Activated T-cell treated with anti-CD3 and anti-CD28 coated beads, Interleukin-2, amount 50 U/mL, for 48 hours (primary cell): ENCODE results near the gene TMEM138.

Source experiments
- DNase-seq, 2 experiments: peaks; one replicate each; pipeline ENCODE4 v3.0.0-alpha.2; 2020

TMEM138 gene

DNA sequence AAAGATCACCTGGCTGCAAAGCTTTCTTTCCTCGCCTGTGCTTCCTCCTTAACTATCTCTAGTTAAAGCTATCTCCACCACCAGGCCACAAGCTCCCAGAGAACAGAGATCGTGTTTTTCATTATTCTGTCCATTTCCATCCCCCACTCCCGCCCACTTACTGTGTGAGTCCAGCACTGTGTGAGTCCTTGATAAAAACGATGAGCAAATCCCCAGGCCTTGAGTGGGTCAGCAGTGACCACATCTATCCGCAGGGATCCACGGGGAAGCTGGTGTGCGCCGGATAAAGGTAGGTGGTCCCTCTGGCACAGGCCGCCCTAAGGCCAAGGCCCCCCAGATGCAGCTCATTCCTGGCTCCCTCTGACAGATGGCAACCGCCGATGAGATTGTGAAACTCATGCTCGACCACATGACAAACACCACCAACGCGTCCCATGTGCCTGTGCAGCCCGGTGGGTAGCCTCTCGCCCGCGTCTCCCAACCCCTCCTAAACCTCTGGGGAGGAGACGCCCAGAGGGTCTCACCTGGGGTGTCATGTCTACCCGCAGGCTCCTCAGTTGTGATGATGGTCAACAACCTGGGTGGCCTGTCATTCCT is 19.9 kb upstream of the TMEM138 start:
- DNase-seq = no peak

DNA sequence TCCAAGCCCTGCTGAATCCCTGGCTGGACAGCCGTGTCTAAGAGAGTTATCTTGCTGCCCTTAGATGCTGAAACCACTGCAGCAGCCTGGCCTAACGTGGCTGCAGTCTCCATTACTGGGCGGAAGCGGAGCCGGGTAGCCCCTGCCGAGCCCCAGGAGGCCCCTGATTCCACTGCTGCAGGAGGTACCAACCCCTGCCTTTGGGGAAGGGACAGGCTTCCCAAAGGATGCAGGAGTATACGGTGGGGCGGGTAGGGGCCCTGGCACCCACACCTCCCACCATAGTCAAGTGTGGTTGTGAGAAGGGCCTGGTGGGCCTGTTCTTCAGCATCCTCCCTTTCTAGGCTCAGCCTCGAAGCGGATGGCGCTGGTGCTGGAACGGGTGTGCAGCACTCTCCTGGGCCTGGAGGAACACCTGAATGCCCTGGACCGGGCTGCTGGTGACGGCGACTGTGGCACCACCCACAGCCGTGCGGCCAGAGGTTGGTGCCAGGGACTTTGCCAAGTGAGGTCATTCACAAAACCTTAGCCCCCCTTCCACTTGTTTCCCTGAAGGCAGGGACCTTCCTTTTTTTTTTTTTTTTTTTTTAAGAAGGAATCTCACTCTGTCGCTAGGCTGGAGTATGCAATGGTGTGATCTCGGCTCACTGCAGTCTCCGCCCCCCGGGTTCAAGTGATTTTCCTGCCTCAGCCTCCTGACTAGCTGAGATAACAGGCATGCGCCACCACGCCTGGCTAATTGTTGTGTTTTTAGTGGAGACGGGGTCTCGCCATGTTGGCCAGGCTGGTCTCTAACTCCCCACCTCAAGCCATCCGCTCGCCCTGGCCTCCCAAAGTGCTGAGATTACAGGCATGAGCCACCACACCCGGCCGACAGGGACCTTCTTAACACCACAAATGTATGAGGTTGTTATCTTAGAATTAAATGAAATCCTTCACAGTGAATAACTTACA is 18.1 kb upstream of the TMEM138 start:
- no peak for DNase-seq

DNA sequence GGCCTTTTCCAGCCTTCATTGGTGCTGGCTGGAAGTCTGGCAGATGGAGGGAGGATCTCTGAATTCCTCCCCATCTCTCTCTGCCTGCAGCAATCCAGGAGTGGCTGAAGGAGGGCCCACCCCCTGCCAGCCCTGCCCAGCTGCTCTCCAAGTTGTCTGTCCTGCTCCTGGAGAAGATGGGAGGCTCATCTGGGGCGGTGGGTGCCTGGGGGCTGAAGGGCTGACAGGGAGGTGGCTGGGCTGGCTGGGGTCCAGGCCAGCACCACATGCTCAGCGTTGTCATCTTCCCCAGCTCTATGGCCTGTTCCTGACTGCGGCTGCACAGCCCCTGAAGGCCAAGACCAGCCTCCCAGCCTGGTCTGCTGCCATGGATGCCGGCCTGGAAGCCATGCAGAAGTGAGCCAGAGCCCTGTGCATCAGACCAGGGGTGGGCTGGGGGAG is 17.0 kb upstream of the TMEM138 start:
- DNase-seq = no peak

DNA sequence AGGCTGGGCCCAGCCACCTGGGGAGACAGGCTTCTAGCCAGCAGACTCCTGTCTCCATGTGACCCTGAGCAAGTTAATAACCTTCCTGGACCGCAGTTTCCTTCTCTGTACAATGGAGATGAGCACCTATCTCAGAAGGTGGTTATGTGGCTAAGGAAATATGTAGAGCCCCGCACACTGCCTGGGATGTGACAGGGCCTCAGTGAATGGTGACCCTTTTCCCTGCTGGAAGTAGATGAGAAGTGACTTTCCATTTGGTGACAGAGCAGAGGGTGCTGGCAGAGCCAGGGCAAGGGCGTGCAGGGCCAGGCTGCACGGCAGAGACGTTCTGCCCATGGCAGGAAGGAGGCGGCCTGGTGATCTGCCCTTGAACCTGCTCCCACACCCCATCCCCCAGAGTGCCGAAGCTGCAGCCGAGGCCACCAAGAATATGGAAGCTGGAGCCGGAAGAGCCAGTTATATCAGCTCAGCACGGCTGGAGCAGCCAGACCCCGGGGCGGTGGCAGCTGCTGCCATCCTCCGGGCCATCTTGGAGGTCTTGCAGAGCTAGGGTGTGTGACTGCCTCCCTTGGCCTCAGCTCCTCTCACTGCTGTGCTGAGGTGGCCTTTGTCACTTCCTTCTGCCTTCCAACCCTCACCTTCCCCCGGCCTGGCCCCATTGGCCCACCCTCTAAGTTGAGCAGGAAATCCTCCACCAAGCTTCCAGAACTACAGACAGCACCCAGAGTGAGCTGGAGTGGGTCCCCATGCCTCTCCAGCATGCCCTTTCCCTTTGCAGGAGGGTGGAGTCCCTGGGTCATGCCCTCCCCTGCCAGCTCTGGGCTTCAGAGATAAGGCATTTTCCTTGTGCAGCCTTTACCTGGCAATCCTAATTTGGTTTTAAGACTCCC is 16.0 kb upstream of the TMEM138 start:
- DNase-seq = no peak

DNA sequence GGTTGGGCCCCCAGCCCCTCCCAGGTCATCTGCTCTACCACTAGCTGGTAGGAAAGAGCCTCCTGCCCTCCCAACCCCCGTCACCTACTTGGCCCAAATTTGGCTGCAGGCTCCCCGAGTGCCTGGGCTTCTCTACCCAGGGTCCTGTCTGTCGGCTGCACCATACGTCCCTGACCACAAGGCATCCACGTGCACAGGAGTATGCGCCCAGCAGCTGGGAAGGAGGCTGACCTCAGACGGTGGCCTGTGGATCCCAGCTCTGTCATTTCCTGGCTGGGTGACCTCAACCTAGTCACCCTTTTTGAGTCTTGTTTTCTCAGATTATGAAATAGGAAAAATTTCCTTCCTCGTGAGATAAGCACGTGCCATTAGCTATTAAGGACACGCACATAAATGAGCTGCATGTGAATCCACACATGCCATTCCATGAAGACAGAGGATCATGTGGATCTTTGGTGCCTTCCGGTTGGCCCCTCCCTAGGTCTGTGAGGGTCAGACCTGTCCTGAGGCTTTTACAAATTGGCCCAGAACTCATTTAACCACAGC is 14.2 kb upstream of the TMEM138 start:
- DNase-seq = no peak

DNA sequence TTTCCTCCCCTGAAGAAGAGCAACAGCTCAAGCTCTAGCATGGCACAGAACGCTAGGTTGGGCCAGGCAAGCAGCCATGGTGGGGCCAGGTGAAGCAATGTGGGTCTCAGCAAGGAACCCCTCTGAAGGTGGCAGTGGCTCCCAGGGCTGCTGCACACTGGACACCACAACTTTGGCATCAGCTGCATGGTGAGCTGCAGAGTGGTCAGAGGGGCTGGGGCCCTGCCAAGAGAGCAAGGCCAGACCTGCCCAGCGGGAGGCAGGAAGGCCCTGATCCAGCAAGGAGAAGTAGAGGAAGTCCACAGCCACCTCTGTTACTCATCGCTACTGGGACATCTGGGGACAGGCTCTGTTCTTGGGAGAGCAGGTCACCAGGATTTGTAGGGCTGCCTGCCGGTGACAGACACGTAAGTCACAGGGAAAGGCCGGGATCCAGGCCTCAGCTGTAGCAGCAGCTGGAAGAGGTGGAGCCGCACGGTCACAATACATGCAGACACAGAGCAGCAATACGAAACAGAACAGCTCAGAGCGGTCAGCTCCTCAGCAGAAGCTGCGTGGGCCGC is 12.9 kb upstream of the TMEM138 start:
- no peak for DNase-seq

DNA sequence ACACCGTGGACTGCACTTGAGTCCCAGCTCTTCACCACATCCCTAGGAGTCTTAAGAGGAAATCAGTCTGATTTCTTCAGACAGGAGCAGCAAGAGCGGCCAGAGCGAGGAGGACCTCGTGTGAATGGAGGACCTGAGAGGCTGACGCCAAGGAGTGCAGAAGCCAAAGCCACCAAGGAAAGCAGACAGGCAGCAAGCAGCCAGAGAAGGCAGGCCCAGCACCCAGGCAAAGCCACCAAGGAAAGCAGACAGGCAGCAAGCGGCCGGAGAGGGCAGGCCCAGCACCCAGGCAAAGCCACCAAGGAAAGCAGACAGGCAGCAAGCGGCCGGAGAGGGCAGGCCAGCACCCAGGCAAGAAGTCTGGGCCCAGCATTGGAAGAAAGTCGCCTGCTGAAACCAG is 12.3 kb upstream of the TMEM138 start:
- no peak for DNase-seq

DNA sequence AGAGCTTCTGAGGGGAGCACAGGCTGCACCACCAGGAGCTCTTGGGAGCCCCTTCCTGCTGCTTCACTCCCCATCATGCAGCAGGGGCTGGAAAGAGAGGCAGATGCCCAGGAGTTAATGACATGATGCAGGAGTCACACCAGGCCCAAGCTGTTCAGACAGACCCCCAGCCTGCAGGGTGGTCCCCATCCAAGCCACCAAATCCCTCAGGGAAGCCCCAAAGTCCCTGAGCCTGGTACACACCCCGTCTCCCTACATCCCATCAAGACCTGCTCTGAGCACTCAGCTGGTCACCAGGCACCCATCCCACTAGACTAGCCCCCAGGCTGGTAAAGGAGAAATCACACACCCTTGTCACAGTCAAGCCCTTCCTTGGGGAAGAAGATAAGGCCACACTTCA is 11.8 kb upstream of the TMEM138 start:
- no peak for DNase-seq

DNA sequence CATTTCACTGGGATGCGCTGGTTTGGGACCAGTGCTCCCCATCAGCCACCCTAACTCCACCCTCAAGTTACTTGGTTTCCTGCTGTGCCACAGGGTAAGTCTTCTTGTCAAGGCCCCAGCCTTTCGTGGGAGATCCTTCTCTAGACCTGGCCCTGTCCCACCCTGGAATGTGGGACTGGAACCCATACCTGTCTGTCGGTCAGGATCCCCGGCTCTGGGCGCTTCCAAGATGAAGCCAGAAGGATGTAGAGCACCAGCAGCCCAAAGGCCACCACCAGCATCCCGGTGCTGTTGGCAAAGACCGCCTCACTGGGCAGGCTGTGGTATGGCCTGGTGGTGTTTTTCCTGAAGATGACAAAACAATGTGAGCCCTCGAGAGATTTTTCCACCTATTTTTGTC is 11.4 kb upstream of the TMEM138 start:
- DNase-seq = no peak

DNA sequence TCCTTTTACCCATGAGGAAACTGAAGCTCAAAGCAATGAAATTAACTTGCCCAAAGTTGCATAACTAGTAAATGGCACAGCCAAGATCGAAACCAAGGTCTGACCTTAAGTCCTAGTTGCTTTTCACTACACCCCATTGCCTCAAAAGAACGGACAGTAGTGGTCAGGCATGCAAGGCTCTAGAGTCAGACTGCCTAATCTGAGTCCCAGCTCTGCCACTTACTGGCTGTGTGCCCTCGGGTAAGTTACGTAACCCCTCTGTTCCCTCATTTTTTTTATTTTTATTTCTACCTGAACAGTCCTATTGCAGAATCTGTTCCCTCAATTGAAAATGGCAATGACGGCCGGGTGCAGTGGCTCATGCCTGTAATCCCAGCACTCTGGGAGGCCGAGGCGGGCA is 10.1 kb upstream of the TMEM138 start:
- DNase-seq = no peak

DNA sequence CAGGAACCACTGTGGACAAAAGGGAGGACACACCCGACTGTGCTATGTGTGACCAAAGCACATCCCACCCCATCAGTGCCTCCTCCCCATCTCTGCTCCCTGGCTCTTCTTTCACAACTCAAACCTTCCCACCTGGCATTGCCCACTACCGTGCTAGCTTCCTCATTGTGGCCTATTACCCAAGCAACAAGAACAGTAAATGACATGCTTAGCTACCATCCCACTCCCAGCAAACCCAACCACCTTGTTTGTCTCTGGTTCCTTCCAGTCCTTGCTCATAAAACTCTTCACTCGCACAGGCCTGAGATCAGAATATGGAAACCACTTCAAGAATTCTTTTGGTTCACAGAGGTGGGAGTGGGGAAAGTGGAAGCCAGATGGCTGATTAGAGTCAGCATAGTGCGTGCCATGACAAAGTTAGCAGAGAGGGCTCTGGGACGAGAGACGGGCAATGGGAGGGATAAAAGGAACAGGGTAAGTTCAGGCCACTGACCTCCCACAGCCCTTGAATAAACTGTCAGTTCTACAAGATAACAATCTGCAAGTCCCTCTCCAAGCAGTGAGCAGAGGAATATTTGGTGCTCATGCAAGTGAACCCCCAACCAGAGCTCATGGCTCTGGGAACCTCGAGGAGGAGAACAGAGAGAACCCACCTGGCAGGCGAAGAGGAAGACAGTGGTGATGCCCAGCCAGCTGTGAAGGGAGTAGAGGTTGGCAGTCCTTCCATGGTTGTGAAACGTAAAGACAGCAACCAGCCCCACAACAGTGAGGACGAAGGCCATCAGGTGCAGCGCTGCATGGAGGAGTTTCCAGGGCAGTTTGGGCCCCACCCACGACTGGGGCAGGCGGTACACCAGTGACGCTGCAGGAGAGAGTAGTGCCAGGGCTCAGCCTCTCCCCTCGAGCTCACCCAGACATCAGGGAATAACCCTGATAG is 8.8 kb upstream of the TMEM138 start:
- no peak for DNase-seq

DNA sequence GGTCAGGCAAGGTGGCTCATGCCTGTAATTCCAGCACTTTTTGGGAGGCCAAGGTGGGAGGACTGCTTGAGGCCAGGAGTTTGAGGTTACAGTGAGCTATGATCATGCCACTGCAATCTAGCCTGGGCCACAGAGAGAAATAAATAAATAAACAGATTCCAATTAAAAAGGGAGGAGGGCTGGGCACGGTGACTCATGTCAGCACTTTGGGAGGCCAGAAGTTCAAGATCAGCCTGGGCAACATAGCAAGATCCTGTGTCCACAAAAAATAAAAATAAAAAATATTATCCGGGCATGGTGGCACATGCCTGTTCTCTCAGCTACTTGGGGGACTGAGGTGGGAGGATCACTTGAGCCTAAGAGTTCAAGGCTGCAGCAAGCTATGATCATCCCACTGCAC is 8.0 kb upstream of the TMEM138 start:
- no peak for DNase-seq

DNA sequence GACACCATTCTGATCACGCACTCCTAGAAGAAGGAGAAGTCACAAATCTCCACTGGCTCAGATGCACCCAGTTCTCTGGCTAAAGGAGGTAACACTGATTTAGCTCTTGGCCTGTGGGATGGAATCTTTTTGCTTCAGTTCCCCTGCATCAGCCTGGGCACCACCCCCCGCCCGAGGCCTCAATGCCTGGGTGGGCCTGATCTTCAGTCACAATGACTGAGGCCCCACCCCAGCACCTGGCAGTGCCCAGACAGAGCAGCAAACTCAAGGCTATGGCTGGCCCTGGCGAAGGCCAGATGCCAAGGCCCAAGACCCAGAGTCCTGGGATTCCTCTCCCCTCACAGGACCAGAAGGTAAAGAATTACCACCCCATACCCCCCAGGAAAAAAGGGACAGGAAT is 5.5 kb upstream of the TMEM138 start:
- DNase-seq = no peak

DNA sequence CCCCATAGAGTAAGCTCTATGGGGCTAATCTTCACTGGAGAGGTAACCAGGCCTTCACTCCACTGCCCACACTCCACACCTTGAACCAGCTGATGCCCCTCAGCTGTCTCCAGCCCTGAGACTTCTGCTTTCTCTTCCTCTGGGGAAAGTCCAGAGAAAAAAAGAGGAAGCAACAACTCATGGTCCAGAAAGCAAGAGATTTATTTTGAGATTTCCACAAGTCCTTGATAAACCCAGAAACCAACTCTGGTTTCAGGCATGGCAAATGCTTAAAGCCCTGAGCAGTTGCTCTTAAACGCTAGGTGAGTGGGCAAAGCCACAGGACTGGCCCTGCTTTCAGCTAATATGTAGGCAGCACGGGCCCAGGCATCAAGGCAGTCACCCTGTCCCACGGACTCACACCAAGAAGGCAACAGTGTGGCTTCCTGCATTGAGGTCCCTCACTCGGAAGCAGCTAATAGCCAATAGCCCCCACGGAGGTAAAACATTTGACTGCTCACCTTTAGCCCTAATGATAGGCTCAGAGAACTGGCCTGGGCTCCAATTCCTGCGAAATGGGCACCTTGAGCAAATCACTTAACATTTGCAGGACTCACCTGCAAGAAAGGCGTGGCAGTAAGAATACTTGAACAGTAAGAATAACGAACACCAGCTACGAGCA is 4.8 kb upstream of the TMEM138 start:
- DNase-seq = no peak

DNA sequence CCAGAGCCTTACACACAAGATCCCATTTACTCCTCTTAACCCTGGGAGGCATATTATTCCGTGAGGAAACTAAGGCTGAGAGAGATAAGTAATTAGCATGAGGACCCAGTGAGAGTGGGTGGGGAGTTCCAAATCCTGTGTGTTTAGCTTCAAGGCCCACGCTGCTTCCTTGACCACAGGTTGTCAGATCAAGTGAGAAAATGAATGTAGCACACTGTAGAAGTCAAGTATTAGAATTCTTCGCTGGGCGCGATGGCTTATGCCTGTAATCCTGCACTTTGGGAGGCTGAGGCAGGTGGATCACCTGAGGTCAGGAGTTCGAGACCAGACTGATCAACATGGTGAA is 4.3 kb upstream of the TMEM138 start:
- no peak for DNase-seq

DNA sequence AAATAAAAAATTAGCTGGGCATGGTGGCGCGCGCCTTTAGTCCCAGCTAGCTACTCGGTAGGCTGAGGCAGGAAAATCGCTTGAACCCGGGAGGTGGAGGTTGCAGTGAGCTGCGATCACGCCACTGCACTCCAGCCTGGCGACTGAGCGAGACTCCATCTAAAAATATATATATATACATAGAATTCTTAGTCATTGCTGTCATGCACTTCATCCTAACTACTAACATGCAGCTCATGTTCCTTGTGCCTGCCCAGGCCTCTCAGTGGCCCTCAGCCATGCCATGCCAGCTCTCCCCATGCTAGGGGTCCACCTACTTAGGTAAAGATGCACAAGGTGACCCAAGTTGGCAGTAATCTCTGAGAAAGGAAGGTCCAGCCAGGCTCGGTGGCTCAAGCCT is 3.6 kb upstream of the TMEM138 start:
- no peak for DNase-seq

DNA sequence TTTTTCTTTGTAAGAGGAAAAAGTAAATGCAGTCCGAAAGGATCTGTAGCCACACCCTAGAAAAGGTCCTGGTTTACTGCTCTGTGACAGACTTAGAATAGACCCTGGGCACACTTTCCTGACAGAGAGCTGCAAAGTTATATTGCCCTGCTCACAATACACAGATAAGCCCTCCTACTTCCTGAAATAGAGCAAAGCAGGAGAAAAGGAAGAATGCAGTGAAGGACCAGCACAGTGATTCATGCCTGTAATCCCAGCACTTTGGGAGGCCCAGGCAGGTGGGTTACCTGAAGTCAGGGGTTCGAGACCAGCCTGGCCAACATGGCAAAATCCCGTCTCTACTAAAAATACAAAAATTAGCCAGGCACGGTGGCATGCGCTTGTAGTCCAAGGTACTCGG is 2.7 kb upstream of the TMEM138 start:
- DNase-seq = no peak

DNA sequence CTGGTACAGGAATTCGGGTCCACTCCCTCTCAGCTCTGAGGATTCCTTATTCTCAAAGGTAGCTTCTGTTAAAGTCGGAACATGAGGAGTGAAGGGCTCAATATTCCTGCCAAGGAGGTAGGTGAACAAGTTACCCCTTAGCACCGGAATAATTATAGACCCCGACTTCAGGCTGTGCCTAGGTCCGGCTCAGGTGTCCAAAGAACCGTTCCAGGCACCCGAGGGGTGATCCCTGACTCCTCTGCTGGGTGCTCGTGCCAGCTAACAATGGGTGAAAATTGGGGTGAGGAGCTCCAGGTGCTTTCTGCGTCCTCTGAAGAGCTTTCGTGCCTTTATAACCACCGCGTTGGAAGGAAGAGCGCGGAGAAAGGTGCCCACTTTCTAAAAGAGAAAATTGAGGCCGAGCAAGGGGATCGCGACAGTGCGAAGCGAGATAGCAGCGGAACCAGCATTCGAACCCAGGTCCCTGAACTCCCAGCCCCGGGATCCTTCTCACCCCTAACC is 885 bp upstream of the TMEM138 start:
- no peak for DNase-seq

DNA sequence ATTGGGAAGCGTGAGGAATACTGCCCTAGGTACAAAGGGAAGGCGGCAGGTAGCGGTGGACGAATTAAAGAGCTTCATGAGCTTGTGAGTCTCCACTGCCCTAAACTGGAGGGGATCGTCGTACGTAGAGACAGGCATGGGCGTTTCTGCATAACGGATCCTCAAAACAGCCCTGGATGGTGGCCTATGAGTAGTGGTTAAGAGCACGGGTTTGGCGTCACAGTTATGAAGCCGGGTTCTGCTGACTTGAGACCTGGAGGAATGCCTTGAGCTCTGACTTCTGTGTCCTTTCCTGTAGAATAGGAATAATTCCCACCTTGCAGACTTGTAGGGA is 335 bp downstream of the TMEM138 start:
- DNase-seq = no peak

DNA sequence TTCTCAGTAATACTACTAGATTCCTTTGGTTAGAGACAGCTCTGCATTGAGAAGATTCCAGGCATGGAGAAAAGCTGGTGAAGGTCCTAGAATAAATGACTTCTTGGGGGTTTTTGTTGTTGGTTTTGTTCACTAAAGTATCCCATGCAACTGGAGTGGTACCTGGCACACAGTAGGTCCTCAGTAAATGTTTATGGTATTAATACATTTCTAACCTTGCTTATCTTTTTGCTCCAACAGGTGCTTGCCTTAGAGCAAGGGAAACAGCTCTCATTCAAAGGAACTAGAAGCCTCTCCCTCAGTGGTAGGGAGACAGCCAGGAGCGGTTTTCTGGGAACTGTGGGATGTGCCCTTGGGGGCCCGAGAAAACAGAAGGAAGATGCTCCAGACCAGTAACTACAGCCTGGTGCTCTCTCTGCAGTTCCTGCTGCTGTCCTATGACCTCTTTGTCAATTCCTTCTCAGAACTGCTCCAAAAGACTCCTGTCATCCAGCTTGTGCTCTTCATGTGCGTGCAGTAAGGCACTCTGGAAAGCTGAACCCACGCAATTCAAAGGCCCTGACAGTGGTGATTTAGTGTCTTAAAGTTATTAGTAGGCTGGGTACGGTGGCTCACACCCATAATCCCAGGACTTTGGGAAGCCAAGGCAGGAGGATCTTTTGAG is 2.0 kb downstream of the TMEM138 start:
- DNase-seq = no peak

DNA sequence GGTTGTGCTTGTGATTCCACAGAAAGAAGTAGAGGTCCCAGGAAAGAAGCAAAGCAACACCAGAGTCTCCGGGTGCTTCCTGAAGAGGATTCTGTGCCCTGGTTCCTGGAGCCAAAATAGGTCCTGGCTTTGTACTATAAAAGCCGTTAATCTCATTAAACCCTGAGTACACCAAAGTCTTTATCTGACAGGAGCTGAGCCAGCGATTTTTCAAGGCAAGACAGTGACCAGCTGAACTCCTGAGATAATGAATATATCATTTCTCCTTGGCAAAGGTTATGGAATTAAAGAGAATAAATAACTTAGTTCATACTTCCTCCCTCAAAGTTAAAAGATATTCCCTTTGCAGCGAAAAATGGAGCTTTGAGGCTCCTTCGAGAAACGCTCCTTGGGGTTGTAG is 5.2 kb downstream of the TMEM138 start:
- DNase-seq = no peak
